ENCODE measurements around the gene UACA.
"Not testable (repeated sequence)": the region's sequence is repeated elsewhere in the genome, so short reads cannot be mapped to it uniquely, and the experiment has no call there.

UACA gene

DNA sequence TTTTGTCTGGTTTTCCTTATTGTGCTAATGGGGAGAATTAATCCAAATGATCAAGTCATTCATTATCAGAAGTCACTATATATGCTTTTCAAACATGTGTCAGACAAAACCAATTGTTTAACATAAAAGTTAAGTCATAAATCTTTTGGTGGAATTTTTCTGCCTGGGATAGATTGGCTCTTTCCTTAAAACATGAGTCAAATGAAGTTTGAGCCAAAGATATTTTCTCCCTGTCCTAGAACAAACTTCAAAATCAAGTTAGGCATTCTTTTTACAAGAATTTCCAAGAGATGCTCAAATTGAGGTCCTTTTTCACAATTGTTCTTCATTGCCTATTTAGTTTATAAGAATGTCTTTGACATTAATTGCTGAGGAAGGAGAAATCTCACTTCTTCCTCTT is 138.3 kb downstream of the UACA start:
- no peak for DNase-seq (ENCODE audit: low spot score)

DNA sequence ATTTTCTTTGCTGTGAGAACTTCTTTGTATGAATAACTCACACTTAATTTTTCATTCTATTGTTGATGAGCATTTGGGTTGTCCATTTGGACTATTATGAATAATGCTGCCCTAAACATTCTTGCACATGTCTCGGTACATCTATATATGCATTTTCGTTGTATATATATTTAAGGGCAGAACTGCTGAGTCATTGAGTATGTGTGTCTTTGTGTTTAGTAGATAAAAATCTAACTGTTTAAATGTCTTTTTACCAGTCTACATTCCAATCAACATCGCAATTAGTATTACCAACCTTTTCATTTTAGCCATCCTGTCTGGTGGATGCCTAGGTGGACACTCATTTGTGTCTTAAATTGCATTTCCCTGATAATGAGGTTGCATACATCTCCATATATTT is 144.4 kb downstream of the UACA start:
- no peak for DNase-seq (ENCODE audit: low spot score)

DNA sequence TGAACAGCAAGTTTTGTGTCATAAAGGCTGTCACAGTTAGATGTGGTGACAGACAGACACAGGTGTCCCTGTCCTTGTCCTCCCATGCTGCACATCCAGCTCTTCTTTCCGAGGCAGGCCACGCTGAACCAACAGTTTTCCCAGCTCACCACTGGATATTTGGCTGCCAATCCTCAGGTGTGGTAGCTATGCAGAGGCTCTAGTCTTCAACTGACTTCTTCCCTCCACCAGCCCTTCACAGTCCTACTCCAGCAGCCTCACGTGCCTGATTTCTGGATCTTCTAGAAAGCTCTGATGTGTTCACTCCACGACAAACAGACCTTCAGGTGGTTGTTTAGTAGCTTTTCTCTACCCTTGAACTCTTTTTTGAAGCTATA is 145.5 kb downstream of the UACA start:
- no peak for DNase-seq (ENCODE audit: low spot score)

DNA sequence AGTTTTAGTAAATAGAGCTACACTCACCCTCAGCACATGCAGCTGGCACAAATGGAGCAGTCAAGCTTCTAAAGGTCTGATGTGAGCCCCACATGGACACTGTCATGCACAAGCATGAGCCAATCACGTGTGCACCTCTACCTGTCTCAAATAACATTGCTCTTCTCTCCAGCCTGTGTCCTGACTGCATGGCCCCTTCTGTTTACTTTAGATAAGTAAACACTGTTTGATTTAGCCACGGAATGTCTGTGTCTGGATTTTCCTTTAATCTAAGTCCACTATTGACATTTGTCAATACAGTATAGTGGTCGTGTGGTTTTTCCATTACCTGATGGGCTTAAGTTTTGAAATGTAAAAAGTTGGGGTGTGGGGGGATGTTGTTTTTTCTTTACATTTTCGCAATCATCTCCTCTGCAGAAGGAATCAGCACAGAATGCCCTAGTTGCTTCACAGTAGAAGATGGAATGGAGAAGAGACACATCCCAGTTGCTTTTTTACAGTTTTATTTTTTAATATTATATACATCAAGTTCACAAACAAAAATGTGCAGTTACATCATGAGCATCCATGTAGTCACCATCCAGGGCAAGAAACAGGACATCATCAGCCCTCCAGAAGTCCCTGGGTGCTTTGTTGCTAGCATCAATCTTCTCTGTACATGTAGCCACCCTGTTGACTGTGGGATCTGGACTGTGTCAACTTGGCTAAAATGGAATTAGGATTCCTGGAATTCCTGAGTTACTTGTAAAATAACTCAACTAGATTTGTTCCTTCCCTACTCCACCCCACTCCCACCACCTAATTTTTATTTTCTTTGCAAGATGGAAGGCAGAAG is 146.1 kb downstream of the UACA start:
- no peak for DNase-seq (ENCODE audit: low spot score)

DNA sequence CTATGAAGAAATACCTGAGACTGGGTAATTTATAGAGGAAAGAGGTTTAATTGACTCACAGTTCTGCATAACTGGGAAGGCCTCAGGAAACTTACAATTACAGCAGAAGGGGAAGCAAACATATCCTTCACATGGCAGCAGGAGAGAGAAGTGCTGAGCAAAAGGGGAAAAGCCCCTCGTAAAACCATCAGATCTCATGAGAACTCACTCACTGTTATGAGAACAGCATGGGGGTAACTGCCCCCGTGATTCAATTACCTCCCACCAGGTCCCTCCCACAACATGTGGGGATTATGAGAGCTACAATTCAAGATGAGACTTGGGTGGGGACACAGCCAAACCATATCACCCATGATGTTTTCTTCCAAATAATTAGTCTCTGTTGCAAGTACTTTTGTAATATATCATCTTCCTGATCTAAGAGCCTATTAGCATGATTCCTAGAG is 147.0 kb downstream of the UACA start:
- not testable (repeated sequence) for DNase-seq (ENCODE audit: low spot score)

DNA sequence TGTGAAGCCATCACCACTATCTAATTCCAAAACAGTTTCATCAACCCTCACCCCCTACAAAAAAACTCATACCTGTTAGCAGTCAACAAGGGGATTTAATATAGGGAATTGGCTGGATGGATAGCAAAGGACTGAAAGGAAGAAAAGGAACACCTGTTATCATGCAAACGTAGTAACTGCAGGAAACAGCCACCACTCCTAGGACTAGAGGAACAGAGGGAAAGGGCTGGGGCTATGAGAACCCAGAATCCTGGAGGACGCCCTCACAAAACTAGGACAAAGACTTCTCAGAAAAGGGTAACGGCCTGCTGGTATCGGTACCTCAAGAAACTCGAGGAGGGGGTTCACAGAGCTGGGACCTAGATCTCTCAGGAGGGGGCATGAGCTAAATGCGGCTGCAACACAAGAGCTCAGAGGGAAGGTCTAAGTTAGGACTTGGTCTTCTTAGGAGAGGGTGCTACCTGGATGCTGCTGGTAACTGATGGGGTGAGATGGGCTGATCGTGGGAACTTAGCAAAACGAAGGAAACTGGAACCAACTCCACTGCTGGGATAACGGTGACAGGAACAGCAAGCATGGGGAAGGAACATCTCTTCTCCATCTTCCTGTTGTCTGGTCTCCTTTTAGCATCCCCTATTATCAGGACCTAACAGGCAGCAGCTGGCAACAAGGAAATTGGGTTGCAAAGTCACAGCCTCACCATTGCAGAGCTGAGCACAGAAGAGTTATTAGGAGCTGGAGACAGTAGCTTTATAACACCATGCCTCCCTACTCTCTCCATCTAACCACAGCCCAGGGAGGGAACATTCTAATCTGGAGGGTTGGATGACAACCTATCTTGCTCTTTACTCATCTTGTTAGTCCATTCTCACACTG is 147.7 kb downstream of the UACA start:
- DNase-seq (ENCODE audit: low spot score) = no peak

DNA sequence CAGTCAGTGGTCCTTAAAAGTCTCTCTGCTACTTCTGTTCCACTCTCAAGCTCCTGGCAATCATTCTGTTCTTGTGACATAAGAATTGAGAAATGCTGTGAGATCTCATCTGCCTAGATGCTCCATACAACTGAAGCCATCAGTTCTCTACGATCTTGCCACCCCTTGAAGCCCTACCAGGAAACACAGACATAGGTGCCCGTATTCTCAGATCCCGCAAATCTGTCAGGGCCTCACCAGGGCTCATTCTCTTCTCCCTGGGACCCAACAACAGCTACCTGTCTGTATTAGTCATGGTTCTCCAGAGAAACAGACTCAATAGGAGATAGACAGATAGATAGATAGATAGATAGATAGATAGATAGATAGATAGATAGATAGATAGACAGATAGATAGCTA is 149.1 kb downstream of the UACA start:
- no peak for DNase-seq (ENCODE audit: low spot score)

DNA sequence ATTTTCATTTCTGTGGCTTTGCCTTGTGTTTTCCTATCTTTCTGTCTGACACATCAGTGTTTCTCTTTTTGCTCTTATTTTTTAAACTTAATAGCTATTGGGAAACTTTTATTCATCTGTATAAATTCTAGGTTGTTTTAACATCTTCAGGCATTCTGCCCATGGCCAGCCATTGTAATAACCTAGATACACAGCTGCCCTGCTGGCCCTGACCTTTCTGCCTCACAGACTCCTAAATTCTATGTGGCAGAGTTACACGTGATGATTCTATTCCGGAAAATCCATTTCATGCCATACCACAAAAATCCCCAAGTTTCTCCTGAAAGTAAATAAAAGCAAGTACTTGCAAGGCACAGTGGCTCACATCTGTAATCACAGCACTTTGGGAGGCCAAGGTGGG is 150.1 kb downstream of the UACA start:
- no peak for DNase-seq (ENCODE audit: low spot score)

DNA sequence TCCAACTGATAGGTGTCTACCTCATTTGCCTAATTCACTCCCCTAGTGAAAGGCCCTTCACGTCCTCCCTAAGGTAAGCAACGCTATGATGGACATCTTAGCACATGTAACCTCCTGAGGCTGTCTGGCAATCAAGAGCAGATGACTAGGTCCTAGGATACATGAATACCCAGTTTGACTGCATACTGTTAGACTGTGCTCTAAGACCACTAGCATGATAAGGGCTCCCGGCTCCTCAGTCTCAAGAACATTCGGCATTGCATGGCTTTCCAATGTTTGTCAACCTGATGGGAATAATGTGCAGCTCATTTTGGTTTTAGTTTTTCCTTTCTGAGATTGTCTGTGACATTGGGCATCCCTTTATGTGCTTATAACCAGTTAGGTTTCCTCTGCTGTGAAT is 152.1 kb downstream of the UACA start:
- DNase-seq (ENCODE audit: low spot score) = no peak

DNA sequence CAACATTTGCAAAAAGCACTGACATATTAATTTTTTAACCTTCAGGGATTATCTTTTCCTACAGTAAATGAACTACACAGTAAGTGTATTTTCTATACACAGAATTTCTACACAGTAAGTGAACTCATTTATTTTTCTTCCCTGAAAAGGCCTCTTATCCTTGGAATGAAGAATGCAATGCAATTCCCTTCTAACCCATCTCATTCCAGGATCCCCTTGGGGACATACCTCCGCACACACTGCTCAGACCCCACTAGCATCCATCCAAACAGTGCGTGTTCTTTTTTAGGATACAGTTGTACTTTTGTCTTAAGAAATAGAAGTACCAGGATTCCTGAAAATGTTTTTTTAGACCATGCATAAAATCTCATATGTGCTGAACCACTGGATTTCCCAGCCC is 152.8 kb downstream of the UACA start:
- DNase-seq (ENCODE audit: low spot score) = no peak

DNA sequence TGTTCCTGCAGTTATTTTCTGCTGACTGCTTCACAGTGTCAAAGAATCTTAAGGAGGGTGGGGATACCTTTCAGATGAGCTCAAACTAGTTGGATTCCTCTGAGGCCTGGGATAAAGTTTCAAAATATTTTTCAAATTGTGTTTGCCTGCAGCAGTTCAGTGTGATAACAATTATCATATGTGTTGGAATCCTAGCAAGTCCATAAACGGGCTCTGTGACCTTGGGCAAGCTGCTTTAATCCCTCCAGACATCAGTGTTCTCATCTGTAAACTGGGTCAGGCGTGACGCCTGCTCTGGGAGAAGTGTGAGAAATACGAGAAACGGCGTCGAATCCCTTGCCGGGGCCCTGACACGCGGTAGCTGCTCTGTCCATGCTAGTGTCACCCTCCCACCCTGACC is 153.5 kb downstream of the UACA start:
- no peak for DNase-seq (ENCODE audit: low spot score)

DNA sequence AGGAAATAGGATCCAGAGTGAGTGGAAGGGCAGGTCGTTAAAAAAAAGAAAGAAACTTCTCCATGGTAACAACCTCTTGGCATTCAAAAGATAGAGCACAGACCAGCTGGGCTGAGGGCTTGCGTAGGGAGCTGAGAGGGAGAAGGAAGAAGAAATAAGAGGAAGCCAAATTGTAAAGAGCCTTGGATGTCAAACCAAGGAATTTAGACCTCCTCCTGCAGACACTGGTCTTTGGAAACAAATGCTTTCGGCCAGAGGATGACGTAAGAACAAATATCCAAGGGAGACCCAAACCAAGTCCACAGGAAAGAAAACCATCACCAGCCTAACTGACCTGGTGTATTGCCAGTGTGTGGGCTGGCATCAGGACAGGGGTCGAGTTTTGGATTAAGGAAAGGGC is 155.2 kb downstream of the UACA start:
- DNase-seq (ENCODE audit: low spot score) = no peak

DNA sequence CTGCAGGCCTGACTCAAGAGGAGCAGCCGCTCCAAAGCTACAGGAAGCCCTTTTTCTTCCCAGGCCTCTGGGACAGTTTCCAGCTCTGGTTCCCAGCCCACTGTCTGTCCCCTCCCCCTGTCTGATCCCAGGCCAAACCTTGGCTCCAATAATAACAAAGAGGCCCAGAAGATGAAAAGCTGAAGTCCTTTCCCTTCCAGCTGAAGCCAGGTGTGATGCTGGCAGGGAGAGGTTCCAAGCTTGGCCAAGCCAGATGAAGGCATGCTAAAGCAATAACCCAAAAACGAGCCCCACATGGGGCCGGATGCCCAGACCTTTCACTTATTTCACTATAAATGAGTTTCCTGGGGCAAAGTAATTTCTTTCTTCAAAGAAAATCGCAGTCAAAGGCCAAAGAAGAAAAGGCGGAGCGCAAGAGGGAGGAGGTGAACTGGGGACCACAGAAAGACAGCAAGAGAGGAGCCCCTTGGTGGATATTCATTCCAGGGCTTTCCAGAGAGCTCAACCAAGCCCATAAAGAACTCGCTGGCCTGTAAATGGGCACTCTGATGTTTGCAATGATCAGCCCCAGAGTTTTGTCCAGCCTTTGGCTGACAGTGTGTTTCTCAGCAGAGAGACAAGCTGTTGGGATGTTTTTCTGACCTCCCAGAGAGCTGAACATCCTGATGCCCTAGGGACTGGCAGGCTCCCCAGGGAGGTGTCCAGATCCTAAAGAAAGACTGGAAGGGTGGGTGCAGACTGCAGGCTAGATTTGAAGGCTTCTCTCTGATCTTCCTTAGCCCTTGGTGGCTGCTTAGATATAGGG is 157.6 kb downstream of the UACA start:
- peak; percentile 58 for DNase-seq (ENCODE audit: low spot score)

DNA sequence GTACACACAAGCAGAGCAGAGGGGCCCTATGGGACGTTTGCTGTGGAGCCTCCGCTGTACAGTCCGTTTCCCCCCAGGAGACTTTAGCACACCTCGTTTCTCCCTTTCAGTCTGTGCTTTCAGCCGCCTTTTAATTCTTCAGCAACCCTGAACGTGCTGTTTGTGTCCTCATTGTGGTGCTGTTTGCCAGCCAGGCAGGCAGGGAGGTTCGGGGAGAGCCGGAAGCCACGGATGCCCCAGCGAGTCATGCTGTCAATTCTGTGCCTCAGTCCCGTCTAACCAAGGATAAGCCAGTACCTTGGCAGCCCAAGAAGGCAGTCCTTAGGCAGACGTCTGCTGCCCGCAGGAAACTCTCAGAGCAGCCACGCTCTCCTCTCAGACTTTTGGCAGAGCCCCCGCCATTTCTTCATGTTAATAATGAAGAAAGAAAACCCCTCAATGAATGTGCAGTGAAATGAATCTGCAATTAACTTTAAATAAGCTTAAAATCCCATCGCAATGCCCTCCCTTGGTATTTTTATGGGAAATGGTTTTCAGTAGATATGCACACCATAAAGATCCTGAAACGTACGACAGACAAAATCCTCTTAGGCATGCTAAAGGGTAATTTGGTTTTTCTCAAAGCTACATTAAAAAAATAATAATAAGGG is 158.6 kb downstream of the UACA start:
- no peak for DNase-seq (ENCODE audit: low spot score)

Measured in AG08396 (cell line).